A673 (cell line): ENCODE data around the gene CTTNBP2NL.
"Not testable (repeated sequence)": the region's sequence is repeated elsewhere in the genome, so short reads cannot be mapped to it uniquely, and the experiment has no call there.

Experiments used
- EZH2 ChIP-seq: fragments of 200-600 bp; sonication (generic); IDR thresholded peaks from 2 replicates; pipeline ENCODE4 v1.6.1; 2017; ENCODE audit warnings: borderline replicate concordance, low read depth, mild to moderate bottlenecking, mixed read lengths, antibody characterized with exemption, low read length; ENCODE audit not compliant: poor library complexity, severe bottlenecking
- TF ChIP-seq, protein P1 (sequence below): fragments of 300-800, 200-600 bp; sonication (generic); conservative IDR thresholded peaks from 2 replicates; pipeline ENCODE4 v1.5.1; 2017; ENCODE audit warnings: low read depth, mild to moderate bottlenecking, antibody characterized with exemption, low read length, moderate library complexity, mixed read lengths

DNA sequence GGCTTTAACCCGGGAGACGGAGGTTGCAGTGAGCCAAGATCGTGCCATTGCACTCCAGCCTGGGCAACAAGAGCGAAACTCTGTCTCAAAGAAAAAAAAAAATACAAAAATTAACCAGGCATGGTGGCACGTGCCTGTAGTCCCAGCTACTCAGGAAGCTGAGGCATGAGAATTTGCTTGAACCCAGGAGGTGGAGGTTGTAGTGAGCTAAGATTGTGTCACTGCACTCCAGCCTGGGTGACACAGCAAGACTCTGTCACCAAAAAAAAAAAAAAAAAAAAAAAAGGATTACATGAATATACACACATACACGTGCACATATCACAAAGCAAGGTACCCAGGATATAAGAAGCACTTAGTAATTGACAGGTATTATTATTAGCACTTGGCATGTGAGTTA lies 4.7 kb downstream of the CTTNBP2NL start:
- TF ChIP-seq, protein P1, sequence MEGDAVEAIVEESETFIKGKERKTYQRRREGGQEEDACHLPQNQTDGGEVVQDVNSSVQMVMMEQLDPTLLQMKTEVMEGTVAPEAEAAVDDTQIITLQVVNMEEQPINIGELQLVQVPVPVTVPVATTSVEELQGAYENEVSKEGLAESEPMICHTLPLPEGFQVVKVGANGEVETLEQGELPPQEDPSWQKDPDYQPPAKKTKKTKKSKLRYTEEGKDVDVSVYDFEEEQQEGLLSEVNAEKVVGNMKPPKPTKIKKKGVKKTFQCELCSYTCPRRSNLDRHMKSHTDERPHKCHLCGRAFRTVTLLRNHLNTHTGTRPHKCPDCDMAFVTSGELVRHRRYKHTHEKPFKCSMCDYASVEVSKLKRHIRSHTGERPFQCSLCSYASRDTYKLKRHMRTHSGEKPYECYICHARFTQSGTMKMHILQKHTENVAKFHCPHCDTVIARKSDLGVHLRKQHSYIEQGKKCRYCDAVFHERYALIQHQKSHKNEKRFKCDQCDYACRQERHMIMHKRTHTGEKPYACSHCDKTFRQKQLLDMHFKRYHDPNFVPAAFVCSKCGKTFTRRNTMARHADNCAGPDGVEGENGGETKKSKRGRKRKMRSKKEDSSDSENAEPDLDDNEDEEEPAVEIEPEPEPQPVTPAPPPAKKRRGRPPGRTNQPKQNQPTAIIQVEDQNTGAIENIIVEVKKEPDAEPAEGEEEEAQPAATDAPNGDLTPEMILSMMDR = not testable (repeated sequence)
- not testable (repeated sequence) for TF ChIP-seq EZH2
